H1 (cell line): ENCODE results near the gene RABL6.

Experiments
- BACH1 ChIP-seq: IDR thresholded peaks from 2 replicates; pipeline ENCODE4 v1.6.1; 2012; ENCODE audit warnings: low read length, improper control_type of control experiment
- POLR2A ChIP-seq, 2 experiments: IDR thresholded peaks; 1 replicate in 1 of 2; 2 replicates in 1 of 2; pipeline ENCODE4 v1.6.1; 2011; ENCODE audit warnings: low read depth in 2 of 2, low read length in 2 of 2, mild to moderate bottlenecking in 2 of 2; ENCODE audit errors: control extremely low read depth in 1 of 2
- POLR2AphosphoS5 ChIP-seq: IDR thresholded peaks from 2 replicates; pipeline ENCODE4 v1.6.1; 2011; ENCODE audit warnings: low read depth, low read length
- SIX5 ChIP-seq: IDR thresholded peaks from 2 replicates; pipeline ENCODE4 v1.6.1; 2011; ENCODE audit warnings: mild to moderate bottlenecking, low read depth, low read length
- TAF1 ChIP-seq: IDR thresholded peaks from 2 replicates; pipeline ENCODE4 v1.6.1; 2011; ENCODE audit warnings: mild to moderate bottlenecking, low read depth, low read length

- TF ChIP-seq POLR2A (IDR thresholded peaks at IDR 0.05; ENCODE audit: control extremely low read depth in 1 of 2, low read depth in 2 of 2, low read length in 2 of 2): no peak
- no peak for TF ChIP-seq TAF1
- no peak for TF ChIP-seq SIX5
- TF ChIP-seq POLR2AphosphoS5: no peak
- no peak for TF ChIP-seq BACH1
These were observed 7.7 kb downstream of the RABL6 start for GRCh38 chr9:136815422-136815782.
